ENCODE data around the gene PARD3. TPM values are rescaled to one million over a fixed set of nuclear protein-coding genes. Genes with fewer than 3 reads are reported as not detected.

PARD3 gene
- total RNA-seq, 1 experiment from 2014 or later: not detected

DNA sequence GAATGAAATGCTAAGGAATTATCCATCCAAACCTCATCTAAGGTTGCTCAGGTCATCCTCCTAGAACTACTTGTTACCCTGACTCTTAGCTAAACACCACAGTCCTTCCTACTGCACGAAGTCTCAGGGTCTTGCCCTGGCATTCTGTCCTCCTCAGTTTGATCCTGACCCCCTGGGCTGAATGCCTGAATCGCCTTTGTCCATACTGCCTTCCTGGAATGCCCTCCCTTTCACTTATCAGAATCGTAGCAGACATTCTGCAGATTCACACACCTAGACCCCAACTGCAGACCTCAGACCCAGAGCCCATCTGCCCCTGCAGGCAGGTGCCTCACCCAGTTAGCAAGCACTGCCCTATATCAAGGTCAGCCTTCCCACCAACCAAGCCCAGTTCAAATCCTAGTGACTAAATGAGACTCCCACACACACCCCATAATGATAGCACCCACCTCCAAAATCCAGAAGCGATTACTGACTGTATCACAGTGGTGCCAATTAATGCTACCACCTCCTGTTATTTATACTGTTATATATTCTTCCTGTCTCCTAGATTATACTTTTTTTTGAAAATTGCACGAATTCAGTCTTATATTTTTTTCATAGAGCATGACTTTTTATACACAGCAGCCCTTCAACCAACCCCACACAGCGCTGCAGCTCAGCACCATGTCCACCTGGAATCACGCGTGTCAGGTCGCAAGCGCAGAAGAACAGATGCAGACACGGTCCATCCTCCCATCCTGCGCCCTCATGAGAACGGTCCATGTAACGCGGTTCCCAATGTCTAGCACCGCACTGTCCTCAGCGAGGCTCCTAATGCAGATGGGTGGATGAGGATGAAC lies 3.7 kb downstream of the PARD3 start:
- H3K79me2 ChIP-seq (ENCODE audit: low read length): no peaks in the 10 kb centered on the region

DNA sequence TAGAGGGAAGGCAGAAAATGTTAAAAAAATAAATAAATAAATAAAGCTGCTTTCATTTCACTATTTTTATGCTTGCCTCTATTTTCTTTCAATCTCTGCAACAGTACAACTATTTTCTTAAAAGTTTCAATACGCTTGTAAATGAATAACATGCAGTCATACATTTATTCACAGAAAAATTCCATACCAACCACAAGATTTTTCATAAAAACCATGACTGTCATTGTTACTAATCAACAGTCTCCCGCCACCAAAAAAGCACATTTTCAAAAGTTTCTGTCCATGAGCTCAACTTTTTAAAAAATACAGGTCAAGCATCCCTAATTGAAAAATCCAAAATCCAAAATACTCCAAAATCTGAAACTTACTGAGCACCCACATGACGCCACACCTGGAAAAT lies 5.3 kb downstream of the PARD3 start:
- Histone ChIP-seq H3K27me3 (ENCODE audit: low read length) (no peaks in the 10 kb centered on the region), H3K27ac (ENCODE audit: low read length) (no peak overlapping the region), H3K4me2 (ENCODE audit: low read depth, low read length, poor library complexity, severe bottlenecking) (no peak overlapping the region), H4K20me1 (ENCODE audit: insufficient read depth, low read depth, low read length) (no peaks in the 10 kb centered on the region), H2AFZ (ENCODE audit: low read length) (no peak overlapping the region), H3K9me3 (ENCODE audit: low read length) (no peaks in the 10 kb centered on the region), H3K36me3 (ENCODE audit: insufficient read depth, low read length) (no peaks in the 10 kb centered on the region), H3K9ac (ENCODE audit: low read length) (no peak overlapping the region), H3K79me2 (ENCODE audit: low read length) (no peaks in the 10 kb centered on the region), H3K4me3 (ENCODE audit: low read length) (no peak overlapping the region), H3K4me1 (ENCODE audit: low read length) (no peaks in the 10 kb centered on the region), H3K9me2 (replicated peaks; ENCODE audit: insufficient read depth, low read length) (no peaks in the 10 kb centered on the region)
- DNase-seq: no peak

More for the DNA sequence above, 3.7 kb downstream of the PARD3 start:
- Histone ChIP-seq H4K20me1 (ENCODE audit: insufficient read depth, low read depth, low read length) (no peaks in the 10 kb centered on the region), H3K9ac (ENCODE audit: low read length) (no peak overlapping the region), H3K4me2 (ENCODE audit: low read depth, low read length, poor library complexity, severe bottlenecking) (no peak overlapping the region), H3K36me3 (ENCODE audit: insufficient read depth, low read length) (no peaks in the 10 kb centered on the region), H3K9me2 (replicated peaks; ENCODE audit: insufficient read depth, low read length) (no peaks in the 10 kb centered on the region), H3K27ac (ENCODE audit: low read length) (no peak overlapping the region), H3K4me1 (ENCODE audit: low read length) (no peaks in the 10 kb centered on the region), H3K27me3 (ENCODE audit: low read length) (no peaks in the 10 kb centered on the region), H3K4me3 (ENCODE audit: low read length) (no peak overlapping the region), H2AFZ (ENCODE audit: low read length) (no peak overlapping the region), H3K9me3 (ENCODE audit: low read length) (no peaks in the 10 kb centered on the region)
- DNase-seq: no peak

DNA sequence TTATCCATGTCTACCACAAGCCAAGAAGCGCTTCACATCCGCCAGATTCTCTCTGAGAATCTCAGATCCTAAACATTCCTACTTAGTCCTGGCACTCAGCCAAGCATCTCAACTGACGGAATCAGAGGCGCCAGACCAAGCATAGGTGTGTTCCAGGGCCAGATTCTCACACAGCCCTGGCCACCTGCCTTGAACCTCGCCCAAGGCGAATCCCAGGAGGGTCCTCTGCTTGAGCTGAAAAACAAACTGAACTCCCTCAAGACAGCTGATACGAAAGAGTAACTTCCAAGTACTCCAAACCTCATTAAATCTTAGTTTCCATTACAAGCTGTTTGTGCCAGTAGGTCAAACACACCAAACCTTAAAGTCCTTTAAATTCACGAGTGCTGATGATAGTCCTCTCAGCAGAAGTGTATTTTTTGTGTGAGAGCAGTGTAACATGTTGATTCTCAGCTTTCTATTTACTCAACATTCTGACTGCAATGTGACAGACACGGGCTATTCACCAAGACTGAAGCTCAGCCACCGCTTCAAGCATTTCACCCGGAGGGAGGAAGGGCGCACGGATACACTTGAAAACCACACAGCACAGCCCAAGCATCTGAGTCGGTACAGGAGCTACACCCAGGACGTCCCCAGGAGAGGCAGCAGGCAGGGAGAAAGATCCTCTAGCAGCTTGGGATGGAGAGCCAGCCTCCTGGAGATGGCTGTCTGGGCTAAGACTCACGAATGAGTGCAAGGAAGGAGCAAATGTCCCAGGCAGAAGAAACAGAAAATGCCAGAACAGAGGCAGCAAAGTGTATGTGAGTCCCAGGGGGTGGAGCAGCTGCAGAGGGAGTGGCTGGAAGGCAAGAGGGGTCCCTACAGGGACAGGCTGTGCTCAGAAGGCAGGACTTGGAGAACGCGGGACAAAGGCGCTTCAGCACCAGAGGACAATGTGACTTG lies 6.0 kb downstream of the PARD3 start:
- H3K9ac ChIP-seq (ENCODE audit: low read length): no peak overlapping the region
- no peak overlapping the region for H3K4me3 ChIP-seq (ENCODE audit: low read length)
- H3K27ac ChIP-seq (ENCODE audit: low read length): no peak overlapping the region
- no peak overlapping the region for H3K4me2 ChIP-seq (ENCODE audit: low read depth, low read length, poor library complexity, severe bottlenecking)
- H3K79me2 ChIP-seq (ENCODE audit: low read length): no peaks in the 10 kb centered on the region
- no peaks in the 10 kb centered on the region for H3K4me1 ChIP-seq (ENCODE audit: low read length)
- H3K36me3 ChIP-seq (ENCODE audit: insufficient read depth, low read length): no peaks in the 10 kb centered on the region
- H3K9me2 ChIP-seq (replicated peaks; ENCODE audit: insufficient read depth, low read length): no peaks in the 10 kb centered on the region
- H3K9me3 ChIP-seq (ENCODE audit: low read length): no peaks in the 10 kb centered on the region
- H2AFZ ChIP-seq (ENCODE audit: low read length): no peak overlapping the region
- DNase-seq: no peak
- H4K20me1 ChIP-seq (ENCODE audit: insufficient read depth, low read depth, low read length): no peaks in the 10 kb centered on the region
- H3K27me3 ChIP-seq (ENCODE audit: low read length): no peaks in the 10 kb centered on the region

DNA sequence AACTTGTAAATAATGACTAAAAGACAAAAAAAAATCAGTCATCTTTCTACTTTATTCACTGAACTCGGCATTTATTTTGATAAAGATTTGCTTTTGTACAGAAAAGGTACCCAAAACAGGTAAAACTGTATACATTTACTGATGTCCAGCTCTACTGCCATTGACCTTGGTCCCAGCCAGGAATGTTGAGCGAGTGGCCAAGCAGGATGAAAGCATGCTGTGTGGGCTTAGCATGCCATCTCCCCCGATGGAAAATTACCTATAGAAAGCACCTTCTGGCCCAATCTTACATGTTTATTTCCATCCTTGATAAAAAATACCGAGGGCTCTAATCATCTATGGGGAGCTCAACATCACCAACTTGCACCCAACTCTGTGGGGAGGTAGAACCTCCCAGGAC lies 6.8 kb downstream of the PARD3 start:
- Histone ChIP-seq H3K36me3 (ENCODE audit: insufficient read depth, low read length) (no peaks in the 10 kb centered on the region), H4K20me1 (ENCODE audit: insufficient read depth, low read depth, low read length) (no peaks in the 10 kb centered on the region), H3K4me3 (ENCODE audit: low read length) (no peak overlapping the region)

DNA sequence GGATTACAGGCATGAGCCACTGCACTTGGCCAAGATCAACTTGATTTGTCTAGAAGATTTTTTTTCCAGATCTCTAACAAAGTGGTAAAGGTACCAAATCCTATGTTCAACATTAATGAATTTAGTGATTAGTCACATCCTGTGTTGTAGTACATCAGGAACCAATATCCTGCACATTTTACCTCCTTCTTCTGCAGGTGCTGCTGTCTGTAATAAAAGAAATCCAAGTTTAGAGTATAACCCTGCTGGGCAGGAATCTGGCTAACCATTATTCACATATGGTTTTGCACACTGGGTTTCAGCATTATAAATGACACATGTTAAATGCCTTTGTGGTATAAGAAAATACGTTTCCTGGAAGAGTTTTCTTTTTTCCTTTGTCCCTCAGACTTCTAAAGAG lies 10.8 kb downstream of the PARD3 start:
- no peaks in the 10 kb centered on the region for H3K36me3 ChIP-seq (ENCODE audit: insufficient read depth, low read length)
- no peak overlapping the region for H3K4me2 ChIP-seq (ENCODE audit: low read depth, low read length, poor library complexity, severe bottlenecking)
- no peaks in the 10 kb centered on the region for H3K79me2 ChIP-seq (ENCODE audit: low read length)
- H3K4me3 ChIP-seq (ENCODE audit: low read length): no peak overlapping the region
- H3K9ac ChIP-seq (ENCODE audit: low read length): no peak overlapping the region
- no peaks in the 10 kb centered on the region for H4K20me1 ChIP-seq (ENCODE audit: insufficient read depth, low read depth, low read length)
- no peak for DNase-seq
- no peak overlapping the region for H3K27ac ChIP-seq (ENCODE audit: low read length)
- no peak overlapping the region for H2AFZ ChIP-seq (ENCODE audit: low read length)
- H3K4me1 ChIP-seq (ENCODE audit: low read length): no peaks in the 10 kb centered on the region
- no peaks in the 10 kb centered on the region for H3K9me3 ChIP-seq (ENCODE audit: low read length)
- H3K27me3 ChIP-seq (ENCODE audit: low read length): no peaks in the 10 kb centered on the region
- H3K9me2 ChIP-seq (replicated peaks; ENCODE audit: insufficient read depth, low read length): no peaks in the 10 kb centered on the region

More for the DNA sequence above, 6.8 kb downstream of the PARD3 start:
- no peak overlapping the region for H2AFZ ChIP-seq (ENCODE audit: low read length)
- no peaks in the 10 kb centered on the region for H3K79me2 ChIP-seq (ENCODE audit: low read length)
- H3K9ac ChIP-seq (ENCODE audit: low read length): no peak overlapping the region
- DNase-seq: no peak
- H3K9me3 ChIP-seq (ENCODE audit: low read length): no peaks in the 10 kb centered on the region
- no peak overlapping the region for H3K27ac ChIP-seq (ENCODE audit: low read length)
- H3K4me1 ChIP-seq (ENCODE audit: low read length): no peaks in the 10 kb centered on the region
- H3K27me3 ChIP-seq (ENCODE audit: low read length): no peaks in the 10 kb centered on the region
- H3K9me2 ChIP-seq (replicated peaks; ENCODE audit: insufficient read depth, low read length): no peaks in the 10 kb centered on the region
- H3K4me2 ChIP-seq (ENCODE audit: low read depth, low read length, poor library complexity, severe bottlenecking): no peak overlapping the region

DNA sequence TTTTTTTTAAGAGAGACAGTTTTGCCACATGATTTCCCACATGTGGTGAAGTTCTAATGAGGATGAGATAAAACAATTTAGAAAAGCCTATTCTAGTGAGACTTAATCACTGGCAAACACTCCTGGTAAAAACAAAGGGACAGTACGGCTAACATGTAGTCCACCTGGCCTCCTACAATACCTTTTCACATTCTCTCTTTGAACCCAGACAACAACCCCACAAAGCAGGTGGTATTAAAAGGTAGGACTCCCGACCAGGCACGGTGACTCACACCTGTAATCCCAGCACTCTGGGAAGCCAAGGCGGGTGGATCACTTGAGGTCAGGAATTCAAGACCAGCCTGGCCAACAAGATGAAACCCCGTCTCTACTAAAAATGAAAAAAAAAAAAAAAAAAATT lies 12.4 kb downstream of the PARD3 start:
- H3K27me3 ChIP-seq (ENCODE audit: low read length): no peaks in the 10 kb centered on the region
- no peak for DNase-seq
- H3K27ac ChIP-seq (ENCODE audit: low read length): no peak overlapping the region
- no peaks in the 10 kb centered on the region for H3K9me2 ChIP-seq (replicated peaks; ENCODE audit: insufficient read depth, low read length)
- H4K20me1 ChIP-seq (ENCODE audit: insufficient read depth, low read depth, low read length): no peaks in the 10 kb centered on the region
- H2AFZ ChIP-seq (ENCODE audit: low read length): no peak overlapping the region
- no peak overlapping the region for H3K4me2 ChIP-seq (ENCODE audit: low read depth, low read length, poor library complexity, severe bottlenecking)
- no peaks in the 10 kb centered on the region for H3K4me1 ChIP-seq (ENCODE audit: low read length)
- H3K9ac ChIP-seq (ENCODE audit: low read length): no peak overlapping the region
- no peaks in the 10 kb centered on the region for H3K36me3 ChIP-seq (ENCODE audit: insufficient read depth, low read length)
- H3K9me3 ChIP-seq (ENCODE audit: low read length): no peaks in the 10 kb centered on the region
- H3K79me2 ChIP-seq (ENCODE audit: low read length): no peaks in the 10 kb centered on the region
- H3K4me3 ChIP-seq (ENCODE audit: low read length): no peak overlapping the region

DNA sequence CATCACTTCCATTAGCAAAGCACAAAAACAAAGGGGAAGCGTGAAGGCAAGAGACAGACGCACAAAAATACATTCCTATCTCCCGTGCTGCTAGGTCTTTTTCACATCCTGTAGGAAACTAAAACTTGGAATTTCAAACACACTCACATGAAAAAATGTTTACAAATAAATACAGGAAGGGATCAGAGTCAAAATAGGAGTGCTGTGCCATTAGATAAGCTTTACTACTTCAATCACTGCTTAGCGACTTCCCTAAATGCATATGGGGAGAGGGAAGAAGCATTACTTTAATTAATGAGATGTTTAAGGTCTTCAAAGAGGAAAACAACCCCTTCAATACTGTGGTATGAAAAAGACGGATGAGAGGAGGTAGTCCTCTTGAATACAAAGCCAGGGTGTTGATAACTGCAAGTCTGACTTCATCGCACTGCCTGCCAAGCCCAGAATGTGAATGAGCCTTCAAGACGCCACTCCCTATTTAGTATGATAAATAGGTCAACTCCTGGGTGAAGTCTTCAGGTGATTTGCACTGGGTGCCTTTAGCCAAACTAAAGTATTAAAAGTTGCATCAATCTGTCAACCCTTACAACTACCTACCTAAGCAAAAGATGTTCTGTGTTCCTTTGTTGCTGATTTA lies 13.9 kb downstream of the PARD3 start:
- Histone ChIP-seq H3K4me2 (ENCODE audit: low read depth, low read length, poor library complexity, severe bottlenecking) (no peak overlapping the region), H3K9me3 (ENCODE audit: low read length) (no peaks in the 10 kb centered on the region), H3K27me3 (ENCODE audit: low read length) (no peaks in the 10 kb centered on the region), H3K9me2 (replicated peaks; ENCODE audit: insufficient read depth, low read length) (no peaks in the 10 kb centered on the region), H3K79me2 (ENCODE audit: low read length) (no peaks in the 10 kb centered on the region), H3K4me1 (ENCODE audit: low read length) (no peaks in the 10 kb centered on the region), H3K9ac (ENCODE audit: low read length) (no peak overlapping the region), H3K4me3 (ENCODE audit: low read length) (no peak overlapping the region), H3K36me3 (ENCODE audit: insufficient read depth, low read length) (no peaks in the 10 kb centered on the region), H2AFZ (ENCODE audit: low read length) (no peak overlapping the region), H3K27ac (ENCODE audit: low read length) (no peak overlapping the region), H4K20me1 (ENCODE audit: insufficient read depth, low read depth, low read length) (no peaks in the 10 kb centered on the region)
- DNase-seq: no peak

DNA sequence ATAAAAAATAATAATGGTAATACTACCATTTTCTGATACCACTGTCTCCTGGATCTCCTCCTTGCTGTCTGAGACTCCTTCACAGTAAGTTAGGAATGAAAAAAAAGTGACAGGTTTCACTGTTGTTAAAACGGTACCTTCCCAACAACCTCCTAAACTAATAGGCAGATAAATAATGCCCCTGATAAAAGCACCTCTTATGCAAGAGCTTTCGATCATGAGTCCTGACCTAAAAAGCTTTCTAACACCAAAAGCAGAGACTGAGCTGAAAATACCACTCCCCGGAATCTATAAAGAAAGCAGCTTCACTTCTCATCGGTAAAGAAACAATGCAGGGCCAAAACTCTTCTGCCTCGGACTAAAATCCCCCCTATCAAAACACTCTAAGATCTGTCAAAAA lies 14.5 kb downstream of the PARD3 start:
- no peaks in the 10 kb centered on the region for H3K36me3 ChIP-seq (ENCODE audit: insufficient read depth, low read length)
- H3K27ac ChIP-seq (ENCODE audit: low read length): no peak overlapping the region
- no peaks in the 10 kb centered on the region for H3K27me3 ChIP-seq (ENCODE audit: low read length)
- no peaks in the 10 kb centered on the region for H3K79me2 ChIP-seq (ENCODE audit: low read length)
- no peak overlapping the region for H3K4me2 ChIP-seq (ENCODE audit: low read depth, low read length, poor library complexity, severe bottlenecking)
- H3K9me3 ChIP-seq (ENCODE audit: low read length): no peaks in the 10 kb centered on the region
- H3K9ac ChIP-seq (ENCODE audit: low read length): no peak overlapping the region
- no peak overlapping the region for H3K4me3 ChIP-seq (ENCODE audit: low read length)
- H3K4me1 ChIP-seq (ENCODE audit: low read length): no peaks in the 10 kb centered on the region
- H4K20me1 ChIP-seq (ENCODE audit: insufficient read depth, low read depth, low read length): no peaks in the 10 kb centered on the region
- H2AFZ ChIP-seq (ENCODE audit: low read length): no peak overlapping the region
- DNase-seq: no peak
- no peaks in the 10 kb centered on the region for H3K9me2 ChIP-seq (replicated peaks; ENCODE audit: insufficient read depth, low read length)
